Aorta (tissue), 5 donors: ENCODE measurements around the gene PTPRH. TPM values are rescaled to one million over a fixed set of nuclear protein-coding genes. Genes with fewer than 3 reads are reported as not detected.
A peak's percentile ranks its signal among the peaks of the same experiment; 100 is the strongest.
"Not testable (repeated sequence)": the region's sequence is repeated elsewhere in the genome, so short reads cannot be mapped to it uniquely, and the experiment has no call there.

Source experiments
- ATAC-seq: fragments of 200-7000 bp; cut with Tn5 transposase; one replicate; pipeline ENCODE4 v1.9.1; 2022; ENCODE audit warnings: moderate library complexity; ENCODE audit not compliant: low FRiP score
- DNase-seq, 2 donors: peaks; one replicate each; pipeline ENCODE4 v3.0.0-alpha.2; 2020
- H3K27ac ChIP-seq, 2 donors: one replicate each; pipeline ENCODE4 v1.5.1; 2013; ENCODE audit warnings: low read length in 2 of 2, mild to moderate bottlenecking in 2 of 2, moderate library complexity in 2 of 2, control low read depth in 1 of 2, inconsistent platforms in 1 of 2, low read depth in 1 of 2
- H3K27me3 ChIP-seq, 2 donors: one replicate each; pipeline ENCODE4 v1.6.1; 2013; ENCODE audit warnings: control low read depth in 1 of 2, low read length in 1 of 2, mild to moderate bottlenecking in 1 of 2, moderate library complexity in 1 of 2; ENCODE audit not compliant: insufficient read depth in 2 of 2, control insufficient read depth in 1 of 2
- H3K36me3 ChIP-seq, 2 donors: one replicate each; pipeline ENCODE4 v1.6.1; 2013; ENCODE audit warnings: control low read depth in 1 of 2, low read length in 1 of 2, mild to moderate bottlenecking in 1 of 2; ENCODE audit not compliant: insufficient read depth in 2 of 2, control insufficient read depth in 1 of 2
- H3K4me1 ChIP-seq, 2 donors: one replicate each; pipeline ENCODE4 v1.6.1; 2013; ENCODE audit warnings: low read length in 2 of 2, control low read depth in 1 of 2, mild to moderate bottlenecking in 1 of 2, moderate library complexity in 1 of 2; ENCODE audit not compliant: insufficient read depth in 2 of 2, control insufficient read depth in 1 of 2
- H3K4me3 ChIP-seq, 2 donors: one replicate each; pipeline ENCODE4 v1.5.1; 2013; ENCODE audit warnings: low read length in 2 of 2, control low read depth in 1 of 2, mild to moderate bottlenecking in 1 of 2
- H3K9me3 ChIP-seq: one replicate; pipeline ENCODE4 v1.6.1; 2013; ENCODE audit warnings: mild to moderate bottlenecking, low read length; ENCODE audit not compliant: control insufficient read depth
- WGBS, 2 donors: extraction: QIAGEN DNeasy Blood & Tissue Kit; methylation state at CpG; one replicate each; pipeline ENCODE4 v1.1.7; 2013; 5-methylcytosine and 5-hydroxymethylcytosine counted together
- intact Hi-C, 2 donors: fragments of 100-400 bp; cut with DNase I; formaldehyde crosslinking; loops; one replicate each; pipeline versions ENCODE4 v1.14.2 to v1.15.0; 2022
- polyA plus RNA-seq, 2 donors: library from polyadenylated mRNA; stranded (reverse); fragments of 200-250 nt; gene quantifications; one replicate each; pipeline ENCODE4 v1.2.3, GENCODE V29; 2013
- total RNA-seq, 2 donors: library from RNA; stranded (reverse); fragmentation: NEBNext Ultra II Directional; extraction: Animal tissue kit (Norgen Biotek cat#: 25700); gene quantifications; one replicate each; pipeline ENCODE4 v1.2.1, GENCODE V29; 2021
- donor health status: healthy with polysubstance abuse.
- donor health status: Bipolar disorder and iron deficiency.
- donor health status: DM: no; HTN: no; CAD: no.
- donor health status: DM: no; HTN: no; CAD: no.
- donor health status: DM: yes; HTN: yes; CAD: no.

Gene PTPRH
- total and polyA plus RNA-seq, 4 donors, result 0.03 to 7.5 (median 1.1) TPM

DNA sequence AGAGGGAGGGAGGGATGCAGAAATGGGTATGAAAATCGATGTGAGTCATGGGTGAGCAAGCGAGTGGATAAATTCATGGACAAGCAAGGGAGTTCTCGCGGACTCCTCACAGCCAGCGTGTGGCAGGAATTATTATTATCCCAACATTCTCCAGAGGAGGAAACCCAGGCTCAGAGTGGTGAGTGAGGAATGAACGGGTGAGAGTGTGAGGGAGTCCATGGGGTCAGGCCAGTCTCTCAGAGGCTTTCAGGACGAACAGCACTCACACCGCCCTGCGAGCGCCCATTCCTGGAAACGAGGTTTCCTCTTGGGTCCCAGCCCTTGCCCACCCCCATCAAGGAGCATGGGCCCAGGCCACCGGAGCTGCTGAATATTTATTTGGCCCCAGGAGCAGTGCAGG, 36.6 kb downstream of the PTPRH start:
- intact Hi-C loops, result no loop called here
- no peak overlapping the region for H3K27ac ChIP-seq
- ATAC-seq (no peak), DNase-seq (no peak)
- WGBS, 2 donors, result 4 to 6% methylated on average over 12 of the region's 12 CpGs
- peaks cover 2% of the 10 kb centered on the region for H3K9me3 ChIP-seq
- H3K27me3 ChIP-seq, result peaks cover 0 to 6% of the 10 kb centered on the region in 2 donors
- no peak overlapping the region for H3K4me3 ChIP-seq
- no peaks in the 10 kb centered on the region for H3K36me3 ChIP-seq
- H3K4me1 ChIP-seq, result no peaks in the 10 kb centered on the region

- WGBS, 2 donors, result 31 to 37% methylated on average over 9 of the region's 9 CpGs
- H3K4me1 ChIP-seq, H3K36me3 ChIP-seq, H3K9me3 ChIP-seq, DNase-seq, H3K4me3 ChIP-seq, ATAC-seq, H3K27ac ChIP-seq, intact Hi-C loops, H3K27me3 ChIP-seq: not testable (repeated sequence)
Measured at GRCh38 chr19:55172318-55172717, 37.0 kb downstream of the PTPRH start.

DNA sequence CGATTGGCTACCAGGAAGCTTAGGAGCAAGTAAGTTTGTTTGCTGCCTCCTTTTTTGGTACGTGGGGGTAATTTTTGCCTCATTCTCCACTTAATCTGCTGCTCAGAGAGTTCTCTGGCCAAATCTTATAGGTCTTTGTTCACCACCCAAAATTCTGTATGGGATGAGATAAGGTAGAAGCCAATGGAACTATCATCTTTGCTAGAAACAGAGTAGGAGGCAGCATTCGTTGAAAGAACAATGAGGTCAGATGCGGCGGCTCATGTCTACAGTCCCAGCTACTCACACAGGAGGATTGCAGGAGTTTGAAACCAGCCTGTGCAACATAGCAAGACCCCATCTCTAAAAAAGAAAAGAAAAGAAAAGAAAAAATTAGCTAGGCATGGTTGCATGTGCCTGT, 37.9 kb downstream of the PTPRH start:
- Histone ChIP-seq H3K36me3 (no peaks in the 10 kb centered on the region), H3K9me3 (peaks cover 2% of the 10 kb centered on the region), H3K27me3 (peaks cover 0 to 6% of the 10 kb centered on the region in 2 donors), H3K4me1 (no peaks in the 10 kb centered on the region), H3K27ac (no peak overlapping the region), H3K4me3 (no peak overlapping the region)
- intact Hi-C loops, result no loop called here
- WGBS, 2 donors, result 79 to 84% methylated on average over 5 of the region's 5 CpGs
- ATAC-seq (no peak), DNase-seq (no peak)

GRCh38 chr19:55169136-55169535, 40.2 kb downstream of the PTPRH start:
- DNase-seq (no peak), ATAC-seq (no peak)
- Histone ChIP-seq H3K27ac (no peak overlapping the region), H3K4me3 (no peak overlapping the region), H3K27me3 (peaks cover 0 to 2% of the 10 kb centered on the region in 2 donors), H3K9me3 (no peaks in the 10 kb centered on the region), H3K4me1 (no peaks in the 10 kb centered on the region), H3K36me3 (no peaks in the 10 kb centered on the region)
- 65 to 67% methylated on average over 4 of the region's 4 CpGs for WGBS, 2 donors
- intact Hi-C loops, result no loop called here

GRCh38 chr19:55166530-55167268, 42.6 kb downstream of the PTPRH start, which contains the start of gene DNAAF3:
TSS of gene DNAAF3 (minus strand) at chr19:55166613. CDS start at chr19:55166413, 200 bp downstream.
- ATAC-seq (peak; percentile 88), DNase-seq (peak; percentile 91 to 94)
- 1 to 2% methylated on average over 33 of the region's 33 CpGs for WGBS, 2 donors
- H3K4me1 ChIP-seq, result no peaks in the 10 kb centered on the region
- intact Hi-C loops, result no loop called here
- H3K9me3 ChIP-seq, result no peaks in the 10 kb centered on the region
- H3K27ac ChIP-seq, result no peak within 1 kb of the TSS
- H3K27me3 ChIP-seq, result peaks cover 0 to 2% of the 10 kb centered on the region in 2 donors
- H3K4me3 ChIP-seq, result no peak within 1 kb of the TSS
- no peaks in the 10 kb centered on the region for H3K36me3 ChIP-seq

DNA sequence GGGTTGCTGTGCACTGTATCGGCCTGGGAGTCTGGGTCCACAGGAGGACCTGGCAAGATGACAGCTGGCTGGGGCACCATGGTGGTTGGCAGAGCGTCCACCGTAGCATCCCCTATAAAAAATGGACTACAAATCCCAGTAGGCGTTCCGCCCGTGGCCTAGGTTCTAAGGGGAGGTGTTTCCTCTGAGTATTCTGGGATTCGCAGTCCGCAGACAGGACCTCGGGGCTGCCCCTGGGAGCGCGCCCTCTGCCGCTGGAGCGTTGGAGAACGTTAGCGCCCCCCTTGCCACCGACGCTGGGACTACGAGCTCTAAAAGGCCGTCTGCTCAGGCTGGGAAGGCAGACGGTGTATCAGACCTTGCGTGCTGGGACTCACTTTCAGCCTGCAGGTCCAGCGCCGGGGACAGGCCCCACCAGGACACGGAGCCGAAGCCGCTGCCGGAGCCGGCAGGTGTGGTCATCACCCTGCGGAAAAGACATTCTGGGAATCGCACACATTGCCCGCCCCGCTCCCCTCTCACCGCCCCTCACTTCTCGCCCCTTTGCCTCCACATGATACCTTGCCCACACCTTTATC, 43.3 kb downstream of the PTPRH start:
- H3K36me3 ChIP-seq, result no peaks in the 10 kb centered on the region
- no peak overlapping the region for H3K27ac ChIP-seq
- no peaks in the 10 kb centered on the region for H3K4me1 ChIP-seq
- H3K4me3 ChIP-seq, result no peak overlapping the region
- peak; percentile 17 for ATAC-seq
- H3K27me3 ChIP-seq, result peaks cover 0 to 2% of the 10 kb centered on the region in 2 donors
- intact Hi-C loops, result no loop called here
- no peaks in the 10 kb centered on the region for H3K9me3 ChIP-seq
- peak in 1 of 2 donors; percentile 69 for DNase-seq
- WGBS, 2 donors, result 1 to 2% methylated on average over 34 of the region's 34 CpGs

DNA sequence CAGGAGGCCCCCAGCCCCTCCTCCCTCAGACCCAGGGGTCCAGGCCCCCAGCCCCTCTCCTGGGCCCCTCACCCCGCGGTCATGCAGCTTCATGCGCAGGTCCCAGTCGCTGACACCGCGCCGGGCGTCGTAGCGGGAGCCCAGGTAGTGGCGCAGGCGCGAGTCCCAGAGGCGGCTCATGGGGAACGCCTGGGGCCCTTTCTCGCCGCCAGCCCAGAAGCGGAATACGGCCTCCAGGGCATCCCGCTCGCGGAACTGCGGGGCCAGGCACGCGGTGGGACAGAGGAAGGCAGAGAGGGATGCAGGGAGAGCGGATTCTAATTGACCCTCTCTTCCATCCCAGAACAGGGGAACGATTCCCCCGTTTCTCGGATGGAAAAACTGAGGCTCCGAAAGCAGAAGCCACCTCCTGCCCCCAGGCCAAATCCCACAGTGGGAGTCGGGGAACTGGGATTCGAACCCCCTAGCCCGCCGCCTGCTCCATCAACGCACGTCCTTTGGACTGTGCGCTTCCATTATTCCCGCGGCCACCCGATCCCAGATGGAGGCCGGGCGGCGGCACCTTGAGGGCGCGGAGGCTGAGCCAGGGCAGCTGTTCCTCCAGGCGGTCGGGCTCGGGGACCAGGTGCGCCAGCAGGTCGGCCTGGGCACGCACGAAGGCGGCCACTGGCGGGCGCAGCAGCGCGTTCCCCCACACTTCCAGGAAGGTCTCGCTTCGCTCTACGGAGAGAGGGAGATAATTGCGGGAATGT, 47.6 kb downstream of the PTPRH start:
- H3K27me3 ChIP-seq, result no peaks in the 10 kb centered on the region

DNA sequence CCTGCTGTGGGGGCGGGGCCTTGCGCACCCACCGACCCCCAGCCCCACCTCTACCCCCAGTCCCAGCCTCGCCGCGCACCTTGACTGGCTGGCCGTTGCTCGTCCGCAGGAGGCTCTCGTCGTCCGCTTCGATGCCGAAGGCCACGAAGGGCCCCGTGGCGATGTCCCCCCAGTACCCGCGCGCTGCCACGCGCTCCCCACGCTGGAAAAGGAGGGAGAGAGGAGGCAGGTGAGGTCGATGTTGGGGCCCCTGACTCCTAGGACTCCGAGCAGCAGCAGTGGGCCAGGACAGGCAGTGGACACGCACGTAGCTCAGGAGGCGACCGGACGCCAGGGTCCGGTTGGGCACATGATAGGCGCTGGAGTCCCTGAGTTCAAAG, 48.3 kb downstream of the PTPRH start:
- 8 to 16% methylated on average over 22 to 32 of the region's 32 CpGs for WGBS, 2 donors
- Histone ChIP-seq H3K27me3 (no peaks in the 10 kb centered on the region), H3K27ac (no peak overlapping the region)

More for the DNA sequence above, 47.6 kb downstream of the PTPRH start:
- intact Hi-C loops, result no loop called here
- no peaks in the 10 kb centered on the region for H3K4me1 ChIP-seq
- H3K27ac ChIP-seq, result no peak overlapping the region
- DNase-seq (no peak), ATAC-seq (no peak)
- H3K36me3 ChIP-seq, result no peaks in the 10 kb centered on the region
- no peaks in the 10 kb centered on the region for H3K9me3 ChIP-seq
- no peak overlapping the region for H3K4me3 ChIP-seq
- 25 to 32% methylated on average over 54 to 61 of the region's 61 CpGs for WGBS, 2 donors

More for the DNA sequence above, 48.3 kb downstream of the PTPRH start:
- Histone ChIP-seq H3K4me1 (no peaks in the 10 kb centered on the region), H3K4me3 (no peak overlapping the region), H3K9me3 (no peaks in the 10 kb centered on the region), H3K36me3 (no peaks in the 10 kb centered on the region)
- no peak for ATAC-seq
- intact Hi-C loops, result no loop called here
- DNase-seq, result no peak
